Medulla oblongata (tissue), 1 donor: ENCODE data around the gene ARHGAP42.

Source experiments
- DNase-seq: peaks from one replicate; pipeline ENCODE4 v3.0.0-alpha.2; 2015; ENCODE audit errors: extremely low spot score

ARHGAP42 gene

GRCh38 chr11:100682247-100682969 is 4.7 kb upstream of the ARHGAP42 start:
- peak; percentile 47 for DNase-seq

GRCh38 chr11:100683126-100683525 is 4.0 kb upstream of the ARHGAP42 start:
- no peak for DNase-seq

GRCh38 chr11:100684101-100685065 is 2.7 kb upstream of the ARHGAP42 start:
- DNase-seq: no peak

GRCh38 chr11:100686476-100687053 is 523 bp upstream of the ARHGAP42 start:
- no peak for DNase-seq

- DNase-seq: peak; percentile 79
Observed at GRCh38 chr11:100687630-100688395, 725 bp downstream of the ARHGAP42 start.

GRCh38 chr11:100689141-100689540 is 2.1 kb downstream of the ARHGAP42 start:
- DNase-seq: no peak

GRCh38 chr11:100691896-100692653 is 5.0 kb downstream of the ARHGAP42 start:
- DNase-seq: no peak

GRCh38 chr11:100695911-100696310 is 8.8 kb downstream of the ARHGAP42 start:
- no peak for DNase-seq

- no peak for DNase-seq
Observed at GRCh38 chr11:100703139-100703538, 16.1 kb downstream of the ARHGAP42 start.

- DNase-seq: no peak
Observed at GRCh38 chr11:100703801-100704575, 16.9 kb downstream of the ARHGAP42 start.

GRCh38 chr11:100705447-100705846 is 18.4 kb downstream of the ARHGAP42 start:
- DNase-seq: no peak

- DNase-seq: no peak
Observed at GRCh38 chr11:100706179-100706578, 19.1 kb downstream of the ARHGAP42 start.

- no peak for DNase-seq
Observed at GRCh38 chr11:100709233-100709957, 22.3 kb downstream of the ARHGAP42 start.

- no peak for DNase-seq
Observed at GRCh38 chr11:100711984-100712383, 24.9 kb downstream of the ARHGAP42 start.

- no peak for DNase-seq
Observed at GRCh38 chr11:100712583-100712982, 25.5 kb downstream of the ARHGAP42 start.

- DNase-seq: no peak
Observed at GRCh38 chr11:100715165-100715761, 28.2 kb downstream of the ARHGAP42 start.

GRCh38 chr11:100716838-100717237 is 29.8 kb downstream of the ARHGAP42 start:
- no peak for DNase-seq

- DNase-seq: peak; percentile 40
Observed at GRCh38 chr11:100719362-100719761, 32.3 kb downstream of the ARHGAP42 start.

GRCh38 chr11:100719809-100720221 is 32.7 kb downstream of the ARHGAP42 start:
- DNase-seq: peak; percentile 50
